Measurements from ENCODE around the gene NANP. TPM values are rescaled to one million over a fixed set of nuclear protein-coding genes. Genes with fewer than 3 reads are reported as not detected.

NANP gene
- polyA plus RNA-seq, 2 of the 4 experiments (the other 2 are of a cell fraction): 11.2 to 11.4 TPM

GRCh38 chr20:25659999-25660398, 36.2 kb upstream of the NANP start:
- no peak for DNase-seq (ENCODE audit: low read depth in 1 of 2, low spot score in 1 of 2)
- TF ChIP-seq RARB (CRISPR knock-in tag; IDR thresholded peaks at IDR 0.05) (no peak), CEBPB (IDR thresholded peaks at IDR 0.05) (no peak), POLR2A (IDR thresholded peaks at IDR 0.05; ENCODE audit: low read length) (no peak), KDM1A (IDR thresholded peaks at IDR 0.05; ENCODE audit: low read depth) (no peak), BHLHE40 (IDR thresholded peaks at IDR 0.05; ENCODE audit: low read depth, low read length) (no peak), CTCF (IDR thresholded peaks at IDR 0.05) (no peak), NPAS2 (CRISPR knock-in tag; IDR thresholded peaks at IDR 0.05; ENCODE audit: borderline replicate concordance) (no peak), CHD2 (IDR thresholded peaks at IDR 0.05; ENCODE audit: low read length, partially characterized antibody) (no peak), FOSB (CRISPR knock-in tag; IDR thresholded peaks at IDR 0.05) (no peak), JUNB (IDR thresholded peaks at IDR 0.05) (no peak), CBX2 (IDR thresholded peaks at IDR 0.05; ENCODE audit: borderline replicate concordance, low read depth) (no peak), TP53 (CRISPR knock-in tag; IDR thresholded peaks at IDR 0.05) (no peak), POLR2AphosphoS2 (conservative IDR thresholded peaks at IDR 0.05; ENCODE audit: low read length) (no peak), HOXB13 (CRISPR knock-in tag; IDR thresholded peaks at IDR 0.05; ENCODE audit: low read depth) (no peak), ZSCAN20 (CRISPR knock-in tag; IDR thresholded peaks at IDR 0.05) (no peak), GATA3 (IDR thresholded peaks at IDR 0.05; ENCODE audit: borderline replicate concordance) (no peak), RFX5 (IDR thresholded peaks at IDR 0.05) (no peak), CHD4 (IDR thresholded peaks at IDR 0.05; ENCODE audit: borderline replicate concordance) (no peak)
- TF ChIP-seq, protein P1, sequence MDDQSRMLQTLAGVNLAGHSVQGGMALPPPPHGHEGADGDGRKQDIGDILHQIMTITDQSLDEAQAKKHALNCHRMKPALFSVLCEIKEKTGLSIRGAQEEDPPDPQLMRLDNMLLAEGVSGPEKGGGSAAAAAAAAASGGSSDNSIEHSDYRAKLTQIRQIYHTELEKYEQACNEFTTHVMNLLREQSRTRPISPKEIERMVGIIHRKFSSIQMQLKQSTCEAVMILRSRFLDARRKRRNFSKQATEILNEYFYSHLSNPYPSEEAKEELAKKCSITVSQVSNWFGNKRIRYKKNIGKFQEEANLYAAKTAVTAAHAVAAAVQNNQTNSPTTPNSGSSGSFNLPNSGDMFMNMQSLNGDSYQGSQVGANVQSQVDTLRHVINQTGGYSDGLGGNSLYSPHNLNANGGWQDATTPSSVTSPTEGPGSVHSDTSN (IDR thresholded peaks at IDR 0.05): no peak
- TF ChIP-seq, protein P2, sequence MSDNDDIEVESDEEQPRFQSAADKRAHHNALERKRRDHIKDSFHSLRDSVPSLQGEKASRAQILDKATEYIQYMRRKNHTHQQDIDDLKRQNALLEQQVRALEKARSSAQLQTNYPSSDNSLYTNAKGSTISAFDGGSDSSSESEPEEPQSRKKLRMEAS (IDR thresholded peaks at IDR 0.05): no peak
- Histone ChIP-seq H3K27ac (no peak overlapping the region), H3K9me3 (no peaks in the 10 kb centered on the region), H3K4me1 (no peaks in the 10 kb centered on the region), H3K4me3 (no peak overlapping the region), H3K4me2 (no peak overlapping the region)
- ChIA-PET CTCF (interaction anchor here (1.3 kb wide), 1 partner anchor 11 kb away, joined by 5 read pairs; no protein-coding TSS in a partner anchor), POLR2A (no interaction called here)
- ATAC-seq: no peak
- FAIRE-seq: no peak

GRCh38 chr20:25654487-25654886, 30.7 kb upstream of the NANP start:
- Histone ChIP-seq H3K27ac (no peak overlapping the region), H3K9me3 (no peaks in the 10 kb centered on the region), H3K4me2 (no peak overlapping the region), H3K4me1 (no peaks in the 10 kb centered on the region), H3K4me3 (no peak overlapping the region)
- FAIRE-seq (no peak), DNase-seq (ENCODE audit: low read depth in 1 of 2, low spot score in 1 of 2) (no peak), ATAC-seq (no peak)
- POLR2A ChIA-PET: no interaction called here
- CTCF ChIA-PET: no interaction called here
- TF ChIP-seq RFX5 (IDR thresholded peaks at IDR 0.05) (no peak), EHF (CRISPR knock-in tag; IDR thresholded peaks at IDR 0.05) (no peak), POLR2A (IDR thresholded peaks at IDR 0.05; ENCODE audit: low read length) (no peak), NR3C1 (IDR thresholded peaks at IDR 0.05) (no peak), HOXA7 (CRISPR knock-in tag; IDR thresholded peaks at IDR 0.05) (no peak), USF2 (IDR thresholded peaks at IDR 0.05) (no peak), NPAS2 (CRISPR knock-in tag; IDR thresholded peaks at IDR 0.05; ENCODE audit: borderline replicate concordance) (no peak), POLR2AphosphoS2 (conservative IDR thresholded peaks at IDR 0.05; ENCODE audit: low read length) (no peak), CBX8 (IDR thresholded peaks at IDR 0.05) (no peak), CHD4 (IDR thresholded peaks at IDR 0.05; ENCODE audit: borderline replicate concordance) (no peak), HMGXB4 (CRISPR knock-in tag; IDR thresholded peaks at IDR 0.05; ENCODE audit: borderline replicate concordance) (no peak), REST (IDR thresholded peaks at IDR 0.05) (no peak)
- TF ChIP-seq, protein P3, sequence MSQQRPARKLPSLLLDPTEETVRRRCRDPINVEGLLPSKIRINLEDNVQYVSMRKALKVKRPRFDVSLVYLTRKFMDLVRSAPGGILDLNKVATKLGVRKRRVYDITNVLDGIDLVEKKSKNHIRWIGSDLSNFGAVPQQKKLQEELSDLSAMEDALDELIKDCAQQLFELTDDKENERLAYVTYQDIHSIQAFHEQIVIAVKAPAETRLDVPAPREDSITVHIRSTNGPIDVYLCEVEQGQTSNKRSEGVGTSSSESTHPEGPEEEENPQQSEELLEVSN (IDR thresholded peaks at IDR 0.05; ENCODE audit: borderline replicate concordance, low read depth): no peak
